HCT116 (cell line): ENCODE data around the gene QPCTL.

Experiments used
- CTCF ChIP-seq, 3 experiments: fragments of 200-600 bp in 1 of 3; sonication (generic) in 1 of 3; IDR thresholded peaks in 2 of 3; conservative IDR thresholded peaks in 1 of 3; 2 replicates each; pipeline ENCODE4 v1.5.1; 2012 to 2017; ENCODE audit warnings: low read depth in 2 of 3, low read length in 2 of 3, antibody characterized with exemption in 1 of 3, borderline replicate concordance in 1 of 3, control low read depth in 1 of 3, mild to moderate bottlenecking in 1 of 3, mixed read lengths in 1 of 3, mixed run types in 1 of 3, moderate library complexity in 1 of 3; ENCODE audit not compliant: insufficient read depth in 1 of 3
- ELF1 ChIP-seq: IDR thresholded peaks from 2 replicates; pipeline ENCODE4 v1.6.1; 2012; ENCODE audit warnings: low read depth, borderline replicate concordance
- EZH2 ChIP-seq: fragments of 200-600 bp; sonication (generic); IDR thresholded peaks from 2 replicates; pipeline ENCODE4 v1.6.1; 2017; ENCODE audit warnings: antibody characterized with exemption, mixed run types
- MAX ChIP-seq: IDR thresholded peaks from 2 replicates; pipeline ENCODE4 v1.6.1; 2012
- POLR2AphosphoS5 ChIP-seq: IDR thresholded peaks from 2 replicates; pipeline ENCODE4 v1.6.1; 2011; ENCODE audit warnings: mild to moderate bottlenecking, low read depth, low read length, moderate library complexity
- RAD21 ChIP-seq: IDR thresholded peaks from 2 replicates; pipeline ENCODE4 v1.6.1; 2012; ENCODE audit warnings: low read depth, mild to moderate bottlenecking

GRCh38 chr19:45713141-45713540, 20.7 kb downstream of the QPCTL start:
- TF ChIP-seq POLR2AphosphoS5 (no peak), MAX (no peak), CTCF (IDR thresholded peaks at IDR 0.05 in 2 of 3, conservative IDR thresholded peaks at IDR 0.05 in 1 of 3; ENCODE audit: borderline replicate concordance in 1 of 3, insufficient read depth in 1 of 3, low read depth in 2 of 3, low read length in 2 of 3) (no peak), EZH2 (no peak), RAD21 (no peak), ELF1 (no peak)
